Loucy (cell line): ENCODE results near the gene L3MBTL4.

Source experiments
- CTCF ChIP-seq: fragments of 200-600 bp; sonication (generic); conservative IDR thresholded peaks from 2 replicates; pipeline ENCODE4 v1.5.1; 2014; ENCODE audit warnings: mild to moderate bottlenecking, antibody characterized with exemption, low read length
- EZH2phosphoT487 ChIP-seq: fragments of 200-600 bp; IDR thresholded peaks from 2 replicates; pipeline ENCODE4 v1.6.1; 2018; ENCODE audit warnings: antibody characterized with exemption, mild to moderate bottlenecking, moderate library complexity, borderline replicate concordance

GRCh38 chr18:6362559-6363129, 52.1 kb downstream of the L3MBTL4 start:
- no peak for TF ChIP-seq EZH2phosphoT487
- no peak for TF ChIP-seq CTCF
